IMR-90 (cell line): Measurements from ENCODE around the gene ITLN1. TPM values are rescaled to one million over a fixed set of nuclear protein-coding genes. Genes with fewer than 3 reads are reported as not detected.

Source experiments
- ATAC-seq: fragments of 200-7000 bp; cut with Tn5 transposase; 2 replicates; pipeline ENCODE4 v1.9.1; 2020; ENCODE audit warnings: low read depth, mild to moderate bottlenecking, moderate library complexity
- BruUV-seq: library from RNA; stranded (reverse); fragments of 400-500 nt; replicated peaks from 2 replicates; lab custom pipeline; 2021; lab: Mats Ljungman, UMichigan
- CTCF ChIA-PET: fragments of 300-600 bp; formaldehyde crosslinking; extraction: SDS; loops from one replicate; lab custom pipeline; 2021; ENCODE audit warnings: antibody characterized with exemption; lab: Yijun Ruan, JAX
- POLR2A ChIA-PET: fragments of 300-600 bp; sonication (Branson Sonifier 250); formaldehyde crosslinking; loops from one replicate; lab custom pipeline; 2022; ENCODE audit warnings: antibody characterized with exemption; ENCODE audit not compliant: unreplicated experiment; lab: Charles Lee
- DNase-seq: peaks from one replicate; pipeline ENCODE4 v3.0.0; 2013
- H2AFZ ChIP-seq: replicated peaks from 2 replicates; pipeline ENCODE3; 2013; ENCODE audit warnings: low read length, mild to moderate bottlenecking; ENCODE audit not compliant: poor library complexity
- H2AK5ac ChIP-seq: 2 replicates; pipeline ENCODE4 v1.6.1; 2013; ENCODE audit warnings: low read depth, low read length, inconsistent platforms
- H2AK9ac ChIP-seq: replicated peaks from 2 replicates; pipeline ENCODE3; 2013; ENCODE audit warnings: mild to moderate bottlenecking, low read depth, low read length, moderate library complexity; ENCODE audit not compliant: poor library complexity
- H2BK120ac ChIP-seq: 2 replicates; pipeline ENCODE4 v1.6.1; 2013; ENCODE audit warnings: low read depth, low read length, inconsistent platforms
- H2BK15ac ChIP-seq: 3 replicates; pipeline ENCODE4 v1.6.1; 2013; ENCODE audit warnings: low read depth, low read length, inconsistent platforms
- H2BK20ac ChIP-seq: 2 replicates; pipeline ENCODE4 v1.6.1; 2013; ENCODE audit warnings: low read depth, mild to moderate bottlenecking, inconsistent platforms, low read length, moderate library complexity
- H2BK5ac ChIP-seq: 2 replicates; pipeline ENCODE4 v1.6.1; 2013; ENCODE audit warnings: mild to moderate bottlenecking, low read depth, low read length, inconsistent platforms; ENCODE audit not compliant: poor library complexity, severe bottlenecking
- H3K14ac ChIP-seq: replicated peaks from 2 replicates; pipeline ENCODE4 v1.6.1; 2013; ENCODE audit warnings: low read depth, low read length, inconsistent platforms
- H3K18ac ChIP-seq: 2 replicates; pipeline ENCODE4 v1.6.1; 2013; ENCODE audit warnings: low read depth, low read length, control low read depth
- H3K23ac ChIP-seq: 2 replicates; pipeline ENCODE4 v1.6.1; 2013; ENCODE audit warnings: low read depth, low read length, inconsistent platforms
- H3K27ac ChIP-seq: 2 replicates; pipeline ENCODE4 v1.5.1; 2013; ENCODE audit warnings: mild to moderate bottlenecking, control low read depth, low read length; ENCODE audit not compliant: insufficient read depth
- H3K27me3 ChIP-seq: 2 replicates; pipeline ENCODE4 v1.6.1; 2013; ENCODE audit warnings: low read length; ENCODE audit not compliant: control insufficient read depth, insufficient read depth
- H3K36me3 ChIP-seq: 2 replicates; pipeline ENCODE4 v1.6.1; 2013; ENCODE audit warnings: low read length, mixed read lengths; ENCODE audit not compliant: control insufficient read depth, insufficient read depth
- H3K4ac ChIP-seq: 2 replicates; pipeline ENCODE4 v1.6.1; 2013; ENCODE audit warnings: low read depth, low read length, inconsistent platforms
- H3K4me1 ChIP-seq: 2 replicates; pipeline ENCODE4 v1.6.1; 2013; ENCODE audit warnings: low read length, mixed read lengths; ENCODE audit not compliant: control insufficient read depth, insufficient read depth
- H3K4me2 ChIP-seq: 2 replicates; pipeline ENCODE4 v1.6.1; 2013; ENCODE audit warnings: low read depth, mild to moderate bottlenecking, control low read depth, low read length, moderate library complexity
- H3K4me3 ChIP-seq: 2 replicates; pipeline ENCODE4 v1.5.1; 2013; ENCODE audit warnings: low read depth, mild to moderate bottlenecking, control low read depth, low read length, moderate library complexity; ENCODE audit not compliant: insufficient read depth
- H3K56ac ChIP-seq: 2 replicates; pipeline ENCODE4 v1.6.1; 2013; ENCODE audit warnings: low read length, inconsistent platforms; ENCODE audit not compliant: insufficient read depth; ENCODE audit errors: extremely low read depth
- H3K79me1 ChIP-seq, 2 experiments: 2 replicates each; pipeline ENCODE4 v1.6.1; 2013; ENCODE audit warnings: low read length in 2 of 2, inconsistent platforms in 1 of 2, low read depth in 1 of 2
- H3K9ac ChIP-seq: 2 replicates; pipeline ENCODE4 v1.6.1; 2013; ENCODE audit warnings: low read depth, low read length, control low read depth
- H3K9me1 ChIP-seq: 2 replicates; pipeline ENCODE4 v1.6.1; 2013; ENCODE audit warnings: low read length, inconsistent platforms; ENCODE audit not compliant: insufficient read depth
- H3K9me3 ChIP-seq: 2 replicates; pipeline ENCODE4 v1.6.1; 2013; ENCODE audit warnings: low read length; ENCODE audit not compliant: control insufficient read depth, insufficient read depth
- H4K20me1 ChIP-seq: 2 replicates; pipeline ENCODE4 v1.6.1; 2013; ENCODE audit warnings: low read length, inconsistent platforms; ENCODE audit not compliant: insufficient read depth
- H4K5ac ChIP-seq: 2 replicates; pipeline ENCODE4 v1.6.1; 2013; ENCODE audit warnings: mild to moderate bottlenecking, low read depth, low read length, control low read depth
- H4K8ac ChIP-seq, 2 experiments: 2 replicates each; pipeline ENCODE4 v1.6.1; 2013; ENCODE audit warnings: low read depth in 2 of 2, low read length in 2 of 2, control low read depth in 1 of 2, inconsistent platforms in 1 of 2
- H4K91ac ChIP-seq: 2 replicates; pipeline ENCODE4 v1.6.1; 2013; ENCODE audit warnings: low read depth, low read length, inconsistent platforms; ENCODE audit not compliant: insufficient read depth
- BHLHE40 ChIP-seq: fragments of 150-350 bp; IDR thresholded peaks from 2 replicates; pipeline ENCODE4 v1.6.1; 2016; ENCODE audit warnings: mild to moderate bottlenecking, low read depth, low read length
- CEBPB ChIP-seq: IDR thresholded peaks from 2 replicates; pipeline ENCODE4 v1.6.1; 2012; ENCODE audit warnings: low read depth, low read length, improper control_type of control experiment
- MAZ ChIP-seq: IDR thresholded peaks from 2 replicates; pipeline ENCODE4 v1.6.1; 2012; ENCODE audit warnings: low read depth, mild to moderate bottlenecking, low read length, improper control_type of control experiment, moderate library complexity, borderline replicate concordance
- NFE2L2 ChIP-seq: fragments of 150-350 bp; IDR thresholded peaks from 2 replicates; pipeline ENCODE4 v1.6.1; 2016; ENCODE audit warnings: low read depth, mild to moderate bottlenecking, low read length
- SMC3 ChIP-seq: fragments of 150-350 bp; IDR thresholded peaks from 2 replicates; pipeline ENCODE4 v1.6.1; 2016; ENCODE audit warnings: low read depth, mild to moderate bottlenecking, antibody characterized with exemption, low read length, moderate library complexity
- WGBS, 2 experiments: methylation state at CpG; one replicate each; pipeline versions ENCODE4 v1.1.5 to v1.1.7; 2013; ENCODE audit warnings: missing lambda C conversion rate in 2 of 2; ENCODE audit not compliant: insufficient read length in 1 of 2; ENCODE audit errors: extremely low coverage in 2 of 2; 5-methylcytosine and 5-hydroxymethylcytosine counted together
- dilution Hi-C: fragments of 300-500 bp; cut with HindIII; formaldehyde crosslinking; loops from one replicate; pipeline ENCODE4 v1.14.3; 2018; ENCODE audit warnings: low sequenced_read_pairs; ENCODE audit not compliant: unreplicated experiment
- in situ Hi-C: fragments of 300-500 bp; cut with MboI; formaldehyde crosslinking; loops from 3 replicates; pipeline ENCODE4 v1.14.3; 2019; ENCODE audit warnings: low sequenced_read_pairs, inconsistent platforms, mixed read lengths
- intact Hi-C: fragments of 100-400 bp; cut with micrococcal nuclease; formaldehyde crosslinking; loops from 2 replicates; pipeline ENCODE4 v1.10.0; 2022
- polyA plus RNA-seq, 3 experiments: library from polyadenylated mRNA; depleted of rRNA; stranded (reverse); fragments of >200 nt; gene quantifications; 2 replicates each; pipeline ENCODE4 v1.2.3, GENCODE V29; 2012; ENCODE audit warnings: low replicate concordance in 1 of 3
- total RNA-seq: library from RNA; depleted of rRNA; stranded (reverse); fragments of >200 nt; gene quantifications from 2 replicates; pipeline ENCODE4 v1.2.3, GENCODE V29; 2012
- TF ChIP-seq, protein P1 (sequence below): conservative IDR thresholded peaks from 2 replicates; pipeline ENCODE4 v1.5.1; 2012; ENCODE audit warnings: mild to moderate bottlenecking, low read depth, low read length, improper control_type of control experiment

The ITLN1 gene
- total and polyA plus RNA-seq, 2 of the 4 experiments (the other 2 are of a cell fraction), result not detected

DNA sequence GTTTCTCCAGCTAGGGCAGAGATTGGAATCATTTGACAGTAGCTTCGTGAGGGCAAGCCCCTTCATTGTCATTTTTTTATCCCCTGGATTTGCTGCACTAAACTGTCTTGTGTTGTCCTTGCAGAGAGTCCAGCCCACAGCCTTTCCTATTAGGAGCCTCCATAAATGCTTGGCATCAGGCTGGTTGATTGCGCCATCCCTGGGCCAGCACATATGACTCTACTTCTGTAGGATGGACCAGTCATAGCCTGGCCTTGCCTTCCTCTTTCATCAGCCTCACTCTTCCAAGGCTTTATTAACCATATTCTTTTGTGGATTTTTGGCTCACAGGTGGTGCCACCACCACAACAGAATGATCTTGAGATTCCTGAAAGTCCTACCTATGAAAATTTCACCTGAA is 57.6 kb downstream of the ITLN1 start:
- in situ Hi-C loops (no loop called here), dilution Hi-C loops (no loop called here), intact Hi-C loops (no loop called here)
- H3K9ac ChIP-seq, result no peak overlapping the region
- no peak overlapping the region for H3K18ac ChIP-seq
- no peak overlapping the region for H3K4ac ChIP-seq
- H2AK9ac ChIP-seq, result no peak overlapping the region
- no peak overlapping the region for H3K4me3 ChIP-seq
- ChIA-PET CTCF (no interaction called here), POLR2A (no interaction called here)
- BruUV-seq, result no TSS peak
- no peaks in the 10 kb centered on the region for H4K20me1 ChIP-seq
- no peaks in the 10 kb centered on the region for H3K36me3 ChIP-seq
- H2BK20ac ChIP-seq, result no peak overlapping the region
- no peak overlapping the region for H2BK120ac ChIP-seq
- no peak overlapping the region for H3K4me2 ChIP-seq
- no peaks in the 10 kb centered on the region for H3K4me1 ChIP-seq
- no peak overlapping the region for H3K14ac ChIP-seq
- no peak overlapping the region for H2BK5ac ChIP-seq
- H3K79me1 ChIP-seq, result no peaks in the 10 kb centered on the region
- no peak for DNase-seq
- no peak overlapping the region for H2AFZ ChIP-seq
- no peak overlapping the region for H2BK15ac ChIP-seq
- no peak overlapping the region for H4K91ac ChIP-seq
- no peaks in the 10 kb centered on the region for H3K27me3 ChIP-seq
- H3K23ac ChIP-seq, result no peak overlapping the region
- H4K8ac ChIP-seq, result no peak overlapping the region
- TF ChIP-seq, protein P1, sequence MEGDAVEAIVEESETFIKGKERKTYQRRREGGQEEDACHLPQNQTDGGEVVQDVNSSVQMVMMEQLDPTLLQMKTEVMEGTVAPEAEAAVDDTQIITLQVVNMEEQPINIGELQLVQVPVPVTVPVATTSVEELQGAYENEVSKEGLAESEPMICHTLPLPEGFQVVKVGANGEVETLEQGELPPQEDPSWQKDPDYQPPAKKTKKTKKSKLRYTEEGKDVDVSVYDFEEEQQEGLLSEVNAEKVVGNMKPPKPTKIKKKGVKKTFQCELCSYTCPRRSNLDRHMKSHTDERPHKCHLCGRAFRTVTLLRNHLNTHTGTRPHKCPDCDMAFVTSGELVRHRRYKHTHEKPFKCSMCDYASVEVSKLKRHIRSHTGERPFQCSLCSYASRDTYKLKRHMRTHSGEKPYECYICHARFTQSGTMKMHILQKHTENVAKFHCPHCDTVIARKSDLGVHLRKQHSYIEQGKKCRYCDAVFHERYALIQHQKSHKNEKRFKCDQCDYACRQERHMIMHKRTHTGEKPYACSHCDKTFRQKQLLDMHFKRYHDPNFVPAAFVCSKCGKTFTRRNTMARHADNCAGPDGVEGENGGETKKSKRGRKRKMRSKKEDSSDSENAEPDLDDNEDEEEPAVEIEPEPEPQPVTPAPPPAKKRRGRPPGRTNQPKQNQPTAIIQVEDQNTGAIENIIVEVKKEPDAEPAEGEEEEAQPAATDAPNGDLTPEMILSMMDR, result no peak
- TF ChIP-seq BHLHE40 (no peak), CEBPB (peak; percentile 64), SMC3 (no peak), NFE2L2 (no peak), MAZ (no peak)
- no peak overlapping the region for H3K27ac ChIP-seq
- no peaks in the 10 kb centered on the region for H3K9me3 ChIP-seq
- no peak overlapping the region for H3K56ac ChIP-seq
- no peaks in the 10 kb centered on the region for H3K9me1 ChIP-seq
- H2AK5ac ChIP-seq, result no peak overlapping the region
- no peak for ATAC-seq
- no peak overlapping the region for H4K5ac ChIP-seq
- WGBS, 2 experiments, result no CpG with 5 or more reads among the region's 2 CpGs
